GM21723 (cell line): ENCODE data around the gene TEX2.

Source experiments
- ATAC-seq: cut with Tn5 transposase; IDR thresholded peaks from one replicate; pipeline ENCODE4 v1.9.1; 2021; ENCODE audit warnings: mild to moderate bottlenecking, moderate library complexity; ENCODE audit not compliant: unreplicated experiment

The TEX2 gene

GRCh38 chr17:64269687-64270649 is 6.9 kb upstream of the TEX2 start:
- ATAC-seq = no peak

GRCh38 chr17:64264891-64265290 is 1.8 kb upstream of the TEX2 start:
- ATAC-seq = no peak

- ATAC-seq = peak; percentile 48
These were observed 661 bp downstream of the TEX2 start for GRCh38 chr17:64262198-64262999.

GRCh38 chr17:64261417-64262145 is 1.5 kb downstream of the TEX2 start:
- ATAC-seq = no peak

- ATAC-seq = no peak
These were observed 2.2 kb downstream of the TEX2 start for GRCh38 chr17:64260886-64261285.

- ATAC-seq = no peak
These were observed 3.1 kb downstream of the TEX2 start for GRCh38 chr17:64259922-64260321.

GRCh38 chr17:64259426-64259825 is 3.6 kb downstream of the TEX2 start:
- no peak for ATAC-seq

GRCh38 chr17:64256913-64257807 is 5.9 kb downstream of the TEX2 start:
- ATAC-seq = no peak

GRCh38 chr17:64255764-64256163 is 7.3 kb downstream of the TEX2 start:
- no peak for ATAC-seq

- no peak for ATAC-seq
These were observed 8.3 kb downstream of the TEX2 start for GRCh38 chr17:64254755-64255154.

- no peak for ATAC-seq
These were observed 9.6 kb downstream of the TEX2 start for GRCh38 chr17:64253470-64253869.

GRCh38 chr17:64252831-64253230 is 10.2 kb downstream of the TEX2 start:
- ATAC-seq = no peak

DNA sequence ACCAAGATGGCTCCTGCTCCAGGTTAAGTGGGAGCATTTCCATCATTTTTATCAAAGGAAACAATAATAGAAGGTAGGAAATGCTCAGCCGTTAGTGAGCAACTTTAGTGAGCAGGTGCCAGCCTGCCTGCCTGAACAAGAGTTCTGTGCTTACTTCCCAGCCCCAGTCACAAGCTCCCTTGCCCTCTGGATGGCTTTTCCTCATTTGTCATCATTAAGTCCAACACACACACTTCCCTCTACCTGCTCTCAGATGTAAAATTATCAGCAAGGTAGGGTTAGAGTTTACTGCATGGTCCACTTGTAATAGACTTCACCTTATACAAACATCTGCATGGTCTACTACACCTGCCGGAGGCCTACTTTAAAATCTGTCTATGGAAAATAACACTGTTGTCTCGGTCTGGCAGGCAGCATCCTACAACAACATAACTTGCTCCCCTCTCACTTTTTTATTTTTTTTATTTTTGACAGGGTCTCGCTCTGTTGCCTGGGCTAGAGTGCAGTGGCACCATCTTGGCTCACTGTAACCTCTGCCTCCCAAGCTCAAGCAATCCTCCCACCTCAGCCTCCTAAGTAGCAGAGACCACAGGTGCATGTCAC is 12.7 kb downstream of the TEX2 start:
- ATAC-seq = no peak

GRCh38 chr17:64247836-64248235 is 15.2 kb downstream of the TEX2 start:
- ATAC-seq = no peak

GRCh38 chr17:64245218-64246145 is 17.6 kb downstream of the TEX2 start:
- no peak for ATAC-seq

DNA sequence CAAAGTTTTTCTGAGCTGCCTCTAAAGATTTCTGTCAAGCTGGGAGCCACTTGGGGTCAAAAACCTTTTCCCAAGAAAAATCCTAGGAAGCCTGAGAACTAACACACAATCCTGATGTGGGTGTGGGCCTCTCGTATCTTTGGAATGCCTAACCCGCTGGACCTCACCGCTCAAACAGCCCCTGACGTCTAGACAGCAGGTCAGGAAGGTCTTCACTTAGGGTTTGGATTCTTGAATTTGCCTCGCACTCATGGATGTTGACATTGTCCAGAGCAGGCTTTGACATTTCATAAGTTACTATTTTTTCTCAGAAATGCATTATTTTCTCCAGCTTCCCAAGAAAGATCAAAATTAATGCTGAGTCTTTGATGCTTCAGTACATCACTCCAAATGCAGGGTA is 18.9 kb downstream of the TEX2 start:
- ATAC-seq = no peak

DNA sequence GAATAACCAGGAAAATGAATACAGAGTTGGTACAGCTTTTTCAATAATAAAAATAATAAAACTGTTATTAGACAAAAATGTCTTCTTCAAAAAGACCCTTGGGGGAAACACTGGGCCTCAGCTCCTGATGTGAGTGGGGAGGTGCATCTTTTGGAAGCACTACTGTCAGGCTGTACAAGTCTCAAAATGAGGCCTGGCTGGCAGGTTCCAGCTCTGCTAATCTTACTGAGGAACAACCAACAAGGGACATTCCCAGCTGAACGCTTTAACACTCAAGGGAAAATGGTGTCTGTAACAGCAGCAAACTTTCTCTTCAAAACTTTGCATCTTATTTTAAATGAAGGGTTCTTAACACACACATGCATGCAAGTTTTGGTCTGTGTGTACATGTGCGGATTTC is 19.7 kb downstream of the TEX2 start:
- no peak for ATAC-seq

GRCh38 chr17:64242633-64243032 is 20.4 kb downstream of the TEX2 start:
- no peak for ATAC-seq
